NCI-H187 treated with DMSO at 0.1 percent for 48 hours (cell line): ENCODE results near the gene MYO3B.
"Not testable (repeated sequence)": the region's sequence is repeated elsewhere in the genome, so short reads cannot be mapped to it uniquely, and the experiment has no call there.

ENCODE experiments used
- DNase-seq: peaks from one replicate; lab custom pipeline; 2025; lab: John Stamatoyannopoulos, UW

Gene MYO3B

GRCh38 chr2:170468557-170468956 lies 290.6 kb downstream of the MYO3B start:
- no peak for DNase-seq

GRCh38 chr2:170472498-170472897 lies 294.6 kb downstream of the MYO3B start:
- DNase-seq = not testable (repeated sequence)

GRCh38 chr2:170475878-170476277 lies 297.9 kb downstream of the MYO3B start:
- no peak for DNase-seq

GRCh38 chr2:170477630-170478029 lies 299.7 kb downstream of the MYO3B start:
- DNase-seq = no peak

- DNase-seq = no peak
These were observed 303.3 kb downstream of the MYO3B start for GRCh38 chr2:170481201-170481600.

GRCh38 chr2:170484552-170484951 lies 306.6 kb downstream of the MYO3B start:
- DNase-seq = no peak

GRCh38 chr2:170485254-170486026 lies 307.5 kb downstream of the MYO3B start:
- DNase-seq = no peak

- DNase-seq = no peak
These were observed 308.8 kb downstream of the MYO3B start for GRCh38 chr2:170486730-170487129.

GRCh38 chr2:170488807-170489206 lies 310.9 kb downstream of the MYO3B start:
- DNase-seq = no peak

- no peak for DNase-seq
These were observed 314.1 kb downstream of the MYO3B start for GRCh38 chr2:170492010-170492409.

GRCh38 chr2:170493426-170494097 lies 315.6 kb downstream of the MYO3B start:
- DNase-seq = no peak

GRCh38 chr2:170495896-170496295 lies 317.9 kb downstream of the MYO3B start:
- DNase-seq = no peak

- DNase-seq = no peak
These were observed 320.7 kb downstream of the MYO3B start for GRCh38 chr2:170498619-170499018.

GRCh38 chr2:170500104-170500503 lies 322.2 kb downstream of the MYO3B start:
- DNase-seq = no peak

- DNase-seq = no peak
These were observed 322.8 kb downstream of the MYO3B start for GRCh38 chr2:170500770-170501169.

- DNase-seq = no peak
These were observed 323.6 kb downstream of the MYO3B start for GRCh38 chr2:170501421-170502043.

- no peak for DNase-seq
These were observed 324.6 kb downstream of the MYO3B start for GRCh38 chr2:170502361-170503130.

- no peak for DNase-seq
These were observed 325.6 kb downstream of the MYO3B start for GRCh38 chr2:170503563-170503962.

GRCh38 chr2:170503971-170504809 lies 326.2 kb downstream of the MYO3B start:
- DNase-seq = no peak

GRCh38 chr2:170504810-170505145 lies 326.8 kb downstream of the MYO3B start:
- DNase-seq = no peak

- no peak for DNase-seq
These were observed 327.8 kb downstream of the MYO3B start for GRCh38 chr2:170505631-170506275.
